ENCODE results near the gene METTL5.

METTL5 gene

GRCh38 chr2:169776252-169776761, 48.4 kb downstream of the METTL5 start:
- Mint-ChIP-seq H3K4me3 (no peak overlapping the region), H3K36me3 (no peaks in the 10 kb centered on the region), H3K27me3 (no peaks in the 10 kb centered on the region), H3K9me3 (ENCODE audit: low read depth) (no peaks in the 10 kb centered on the region), H3K4me1 (ENCODE audit: low read depth) (no peaks in the 10 kb centered on the region), H3K27ac (no peak overlapping the region)

DNA sequence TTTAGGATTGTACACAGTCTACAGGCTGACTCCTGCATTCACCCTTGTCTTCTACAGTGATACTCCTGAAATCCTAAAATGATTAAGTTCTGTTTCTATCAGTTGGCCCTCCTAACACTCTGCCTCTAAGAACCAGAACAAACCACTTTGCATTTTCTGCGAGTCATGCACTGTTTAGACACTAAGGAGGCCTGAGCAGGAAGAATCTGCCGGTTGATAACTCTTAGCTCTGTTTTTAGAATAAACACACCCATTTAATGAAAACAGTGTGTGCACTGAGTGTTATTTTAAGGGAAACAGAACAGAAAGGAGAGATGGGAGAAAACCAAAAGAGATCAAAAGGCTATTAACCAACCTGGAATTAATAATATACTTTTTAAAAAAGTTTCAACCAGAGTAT, 48.9 kb downstream of the METTL5 start:
- no peaks in the 10 kb centered on the region for H3K4me1 Mint-ChIP-seq (ENCODE audit: low read depth)
- no peaks in the 10 kb centered on the region for H3K9me3 Mint-ChIP-seq (ENCODE audit: low read depth)
- H3K36me3 Mint-ChIP-seq: no peaks in the 10 kb centered on the region
- no peaks in the 10 kb centered on the region for H3K27me3 Mint-ChIP-seq
- H3K4me3 Mint-ChIP-seq: no peak overlapping the region
- no peak overlapping the region for H3K27ac Mint-ChIP-seq

- Mint-ChIP-seq H3K9me3 (ENCODE audit: low read depth) (no peaks in the 10 kb centered on the region), H3K36me3 (no peaks in the 10 kb centered on the region), H3K4me3 (no peak overlapping the region), H3K4me1 (ENCODE audit: low read depth) (no peaks in the 10 kb centered on the region), H3K27me3 (no peaks in the 10 kb centered on the region), H3K27ac (no peak overlapping the region)
Observed at GRCh38 chr2:169775354-169775753, 49.4 kb downstream of the METTL5 start.

- Mint-ChIP-seq H3K27ac (no peak overlapping the region), H3K4me3 (no peak overlapping the region), H3K36me3 (no peaks in the 10 kb centered on the region), H3K27me3 (peaks cover 8% of the 10 kb centered on the region), H3K9me3 (ENCODE audit: low read depth) (no peaks in the 10 kb centered on the region), H3K4me1 (ENCODE audit: low read depth) (peaks cover 7% of the 10 kb centered on the region)
Observed at GRCh38 chr2:169772651-169773050, 52.1 kb downstream of the METTL5 start.

DNA sequence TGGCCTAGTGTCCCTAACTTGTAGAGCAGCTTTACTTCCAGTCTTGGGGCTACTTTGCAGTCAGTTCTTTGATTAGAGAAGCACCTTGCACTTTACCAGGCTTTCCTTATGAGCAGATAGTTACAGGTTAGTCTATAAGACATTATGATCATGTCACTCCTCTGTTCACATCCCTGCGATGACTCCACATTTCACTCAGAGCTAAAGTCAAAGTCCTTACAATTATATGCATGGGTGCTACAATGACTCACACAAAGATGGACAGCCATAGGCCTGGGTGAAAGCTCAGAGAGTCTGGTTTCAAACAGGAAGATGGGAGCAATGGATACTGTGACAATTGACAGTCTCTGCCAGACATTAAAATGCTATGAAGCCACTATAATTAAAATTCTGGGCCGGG, 53.1 kb downstream of the METTL5 start:
- H3K27me3 Mint-ChIP-seq: peaks cover 13% of the 10 kb centered on the region
- peaks cover 13% of the 10 kb centered on the region for H3K4me1 Mint-ChIP-seq (ENCODE audit: low read depth)
- H3K36me3 Mint-ChIP-seq: no peaks in the 10 kb centered on the region
- no peaks in the 10 kb centered on the region for H3K9me3 Mint-ChIP-seq (ENCODE audit: low read depth)
- no peak overlapping the region for H3K4me3 Mint-ChIP-seq
- no peak overlapping the region for H3K27ac Mint-ChIP-seq

- Mint-ChIP-seq H3K36me3 (no peaks in the 10 kb centered on the region), H3K4me3 (no peak overlapping the region), H3K4me1 (ENCODE audit: low read depth) (peaks cover 13% of the 10 kb centered on the region), H3K27me3 (peaks cover 13% of the 10 kb centered on the region), H3K27ac (no peak overlapping the region), H3K9me3 (ENCODE audit: low read depth) (no peaks in the 10 kb centered on the region)
Observed at GRCh38 chr2:169771021-169771420, 53.7 kb downstream of the METTL5 start.

DNA sequence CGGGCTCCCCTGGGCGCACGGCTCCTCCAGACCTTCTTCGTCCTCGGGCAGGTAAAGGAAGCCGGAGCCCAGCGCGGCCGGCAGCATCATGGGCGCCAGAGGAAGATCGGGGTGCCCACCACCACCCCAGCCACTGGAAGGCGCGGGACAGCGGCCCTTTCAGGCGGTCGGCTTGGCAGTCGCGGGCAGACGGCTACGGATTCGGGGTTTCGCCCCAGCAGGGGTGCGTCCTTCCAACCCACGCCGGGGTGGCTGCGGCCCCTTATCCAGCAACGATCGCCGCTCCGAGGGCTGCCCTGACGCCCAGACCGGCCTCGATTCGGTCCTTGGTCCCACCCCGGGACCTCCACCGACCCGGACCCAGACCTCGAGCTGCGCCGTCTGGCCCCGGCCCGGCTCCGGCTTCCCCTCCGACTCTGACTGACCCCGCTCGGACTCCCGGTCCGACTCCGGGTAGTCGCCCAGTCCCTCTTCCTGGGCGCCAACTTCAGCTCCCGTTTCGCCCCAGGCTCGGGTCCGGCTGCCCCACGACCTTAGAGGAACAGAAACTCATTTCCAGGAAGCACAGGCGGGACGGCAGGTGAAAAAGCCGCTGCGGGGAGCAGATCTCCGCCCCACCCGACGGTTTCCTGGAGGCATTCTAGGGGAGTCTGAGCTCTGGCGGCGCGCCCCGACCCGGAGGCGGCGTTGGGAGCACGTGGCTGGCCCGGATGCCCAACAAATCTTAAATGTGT, 56.3 kb downstream of the METTL5 start:
- no peaks in the 10 kb centered on the region for H3K36me3 Mint-ChIP-seq

DNA sequence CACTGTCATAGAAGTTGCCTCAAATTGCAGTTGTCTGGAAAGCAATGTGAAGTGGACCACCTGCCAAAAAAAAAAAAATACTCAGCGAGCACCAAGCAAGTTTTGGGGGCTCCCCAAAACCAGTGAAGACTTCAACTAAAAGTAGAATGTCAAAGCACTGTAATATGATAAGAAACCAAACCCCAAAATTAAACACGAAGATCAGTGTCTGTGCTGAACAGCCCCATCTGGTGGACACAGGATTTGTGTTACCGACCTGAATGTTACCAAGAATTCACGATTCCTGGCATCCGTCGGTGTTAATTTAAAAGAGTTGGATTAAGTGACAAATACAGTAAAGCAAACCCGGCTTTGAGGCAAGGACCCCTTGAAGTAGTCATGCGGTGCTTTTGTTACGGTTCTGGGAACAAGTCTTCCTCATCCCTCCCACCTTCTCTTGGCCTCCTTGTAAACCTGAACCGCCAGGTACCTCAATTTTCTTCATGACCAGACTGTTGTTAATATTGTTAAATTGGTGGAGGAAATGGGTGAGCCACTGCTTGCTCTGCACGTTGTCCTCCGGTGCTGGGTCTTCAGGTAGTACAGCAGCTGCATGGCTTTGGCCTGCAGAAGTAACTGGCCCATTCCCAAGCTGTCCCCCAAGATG, 57.3 kb downstream of the METTL5 start:
- Mint-ChIP-seq H3K4me1 (ENCODE audit: low read depth) (peaks cover 13% of the 10 kb centered on the region), H3K9me3 (ENCODE audit: low read depth) (no peaks in the 10 kb centered on the region), H3K27me3 (peaks cover 13% of the 10 kb centered on the region), H3K27ac (no peak overlapping the region), H3K36me3 (no peaks in the 10 kb centered on the region), H3K4me3 (peak overlapping the region; percentile 63)

More for the DNA sequence above, 56.3 kb downstream of the METTL5 start:
- Mint-ChIP-seq H3K4me3 (peak overlapping the region; percentile 77), H3K9me3 (ENCODE audit: low read depth) (no peaks in the 10 kb centered on the region), H3K4me1 (ENCODE audit: low read depth) (peaks cover 13% of the 10 kb centered on the region), H3K27me3 (peaks cover 13% of the 10 kb centered on the region), H3K27ac (no peak overlapping the region)

- Mint-ChIP-seq H3K4me3 (no peak overlapping the region), H3K4me1 (ENCODE audit: low read depth) (peaks cover 13% of the 10 kb centered on the region), H3K27ac (no peak overlapping the region), H3K27me3 (peaks cover 13% of the 10 kb centered on the region), H3K9me3 (ENCODE audit: low read depth) (no peaks in the 10 kb centered on the region), H3K36me3 (no peaks in the 10 kb centered on the region)
Observed at GRCh38 chr2:169765523-169765922, 59.2 kb downstream of the METTL5 start.

DNA sequence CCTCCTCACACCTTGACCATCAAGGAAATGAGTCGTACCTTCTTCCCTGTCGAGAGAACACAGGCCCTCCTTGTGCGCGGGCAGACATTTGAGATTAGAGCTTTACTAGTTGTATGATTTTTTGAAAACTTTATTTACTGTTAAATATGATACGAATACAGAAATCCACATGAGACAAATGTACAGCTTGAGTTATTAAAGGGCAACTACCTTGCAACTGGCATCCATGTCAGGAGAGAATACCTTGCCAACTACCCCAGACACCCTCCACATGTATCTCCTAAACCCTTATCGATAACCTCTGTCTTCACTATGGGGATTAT, 62.8 kb downstream of the METTL5 start:
- no peaks in the 10 kb centered on the region for H3K4me1 Mint-ChIP-seq (ENCODE audit: low read depth)

More for the DNA sequence above, 62.8 kb downstream of the METTL5 start:
- Mint-ChIP-seq H3K27me3 (no peaks in the 10 kb centered on the region), H3K36me3 (no peaks in the 10 kb centered on the region), H3K4me3 (no peak overlapping the region), H3K27ac (no peak overlapping the region), H3K9me3 (ENCODE audit: low read depth) (no peaks in the 10 kb centered on the region)
